Measurements from ENCODE around the gene NPHP1. TPM values are rescaled to one million over a fixed set of nuclear protein-coding genes. Genes with fewer than 3 reads are reported as not detected.
"Not testable (repeated sequence)": the region's sequence is repeated elsewhere in the genome, so short reads cannot be mapped to it uniquely, and the experiment has no call there.

Gene NPHP1
- total RNA-seq, 1 donor from 2014 or later: 5.7 TPM

- H3K9me3 Mint-ChIP-seq (ENCODE audit: unreplicated experiment); H3K4me1 Mint-ChIP-seq (ENCODE audit: unreplicated experiment); H3K27me3 Mint-ChIP-seq (ENCODE audit: unreplicated experiment); H3K36me3 Mint-ChIP-seq (ENCODE audit: low read depth, unreplicated experiment); H3K27ac Mint-ChIP-seq (ENCODE audit: unreplicated experiment); DNase-seq (ENCODE audit: low spot score); H3K4me3 Mint-ChIP-seq (ENCODE audit: unreplicated experiment): not testable (repeated sequence)
Observed at GRCh38 chr2:110083757-110084156, 121.1 kb downstream of the NPHP1 start.

DNA sequence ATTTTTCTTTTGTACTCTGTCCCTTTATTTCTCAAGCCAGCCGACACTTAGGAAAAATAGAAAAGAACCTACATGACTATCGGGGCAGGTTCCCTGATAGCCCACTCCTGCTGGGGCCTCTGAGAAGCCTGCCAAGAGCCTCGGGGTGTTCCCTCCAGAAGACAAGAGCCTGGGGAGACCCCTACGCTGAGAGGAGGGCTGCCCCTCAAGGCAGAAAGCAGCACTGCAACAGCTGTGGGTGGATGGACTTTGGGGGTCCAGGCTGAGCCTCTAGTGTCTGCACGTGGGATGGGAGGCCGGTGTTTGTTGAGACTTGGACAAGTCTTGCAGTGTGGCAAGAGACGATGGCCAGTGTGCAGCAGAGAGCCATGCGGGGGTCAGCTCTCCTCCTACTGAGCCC, 121.7 kb downstream of the NPHP1 start:
- H3K9me3 Mint-ChIP-seq (ENCODE audit: unreplicated experiment); H3K4me3 Mint-ChIP-seq (ENCODE audit: unreplicated experiment); DNase-seq (ENCODE audit: low spot score); H3K27ac Mint-ChIP-seq (ENCODE audit: unreplicated experiment); H3K36me3 Mint-ChIP-seq (ENCODE audit: low read depth, unreplicated experiment); H3K4me1 Mint-ChIP-seq (ENCODE audit: unreplicated experiment); H3K27me3 Mint-ChIP-seq (ENCODE audit: unreplicated experiment): not testable (repeated sequence)

GRCh38 chr2:110078104-110078503, 126.7 kb downstream of the NPHP1 start:
- H3K4me3 Mint-ChIP-seq (ENCODE audit: unreplicated experiment); H3K36me3 Mint-ChIP-seq (ENCODE audit: low read depth, unreplicated experiment); H3K9me3 Mint-ChIP-seq (ENCODE audit: unreplicated experiment); DNase-seq (ENCODE audit: low spot score); H3K27ac Mint-ChIP-seq (ENCODE audit: unreplicated experiment); H3K27me3 Mint-ChIP-seq (ENCODE audit: unreplicated experiment); H3K4me1 Mint-ChIP-seq (ENCODE audit: unreplicated experiment): not testable (repeated sequence)

GRCh38 chr2:110075896-110076295, 128.9 kb downstream of the NPHP1 start:
- H3K27me3 Mint-ChIP-seq (ENCODE audit: unreplicated experiment); H3K4me3 Mint-ChIP-seq (ENCODE audit: unreplicated experiment); DNase-seq (ENCODE audit: low spot score); H3K9me3 Mint-ChIP-seq (ENCODE audit: unreplicated experiment); H3K36me3 Mint-ChIP-seq (ENCODE audit: low read depth, unreplicated experiment); H3K27ac Mint-ChIP-seq (ENCODE audit: unreplicated experiment); H3K4me1 Mint-ChIP-seq (ENCODE audit: unreplicated experiment): not testable (repeated sequence)

Small RNAs within 50 kb of the gene (microRNA-seq; reads per million reads assigned to microRNA genes)
- gene MIR4436B1 (ENCODE audit: unreplicated experiment): not detected

Other genes starting within 250 kb of the NPHP1 start
- gene MALL, start 89.2 kb downstream of the NPHP1 start, total RNA-seq (ENCODE audit: unreplicated experiment): 2.6 TPM
- gene MTLN, start 7.5 kb upstream of the NPHP1 start, total RNA-seq (ENCODE audit: unreplicated experiment): 20.2 TPM

Data from endothelial cell (in vitro differentiated cells).